DMS114 treated with DMSO at 0.1 percent for 48 hours (cell line): ENCODE results near the gene CTRL.
A peak's percentile ranks its signal among the peaks of the same experiment; 100 is the strongest.

ENCODE experiments used
- DNase-seq: peaks from one replicate; lab custom pipeline; 2025; ENCODE audit not compliant: unreplicated experiment; lab: John Stamatoyannopoulos, UW

CTRL gene

GRCh38 chr16:67892899-67893742 is 38.5 kb downstream of the CTRL start, which contains the start of gene PSKH1:
Gene PSKH1, plus strand, starts transcription at chr16:67893254. Its CDS starts 15,496 bp downstream, at chr16:67908750.
- peak; percentile 99 for DNase-seq

DNA sequence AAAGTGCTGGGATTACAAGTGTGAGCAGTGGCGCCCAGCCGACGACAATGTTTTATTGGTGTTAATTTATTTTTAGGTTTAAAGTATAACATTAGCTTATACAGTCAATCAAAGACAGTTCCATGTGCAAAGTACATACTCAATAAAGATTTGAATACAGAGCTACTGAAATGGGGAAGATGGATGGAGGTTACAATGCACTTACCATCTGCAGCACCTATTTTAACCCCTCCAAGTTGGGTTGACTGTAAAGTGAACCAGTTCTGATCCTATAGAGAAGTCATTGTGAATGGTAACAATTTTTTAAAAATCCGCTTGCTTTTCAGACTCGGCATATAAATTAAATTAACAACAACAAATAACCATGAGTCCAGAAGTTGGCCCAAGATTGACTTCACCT is 39.3 kb downstream of the CTRL start:
- no peak for DNase-seq

DNA sequence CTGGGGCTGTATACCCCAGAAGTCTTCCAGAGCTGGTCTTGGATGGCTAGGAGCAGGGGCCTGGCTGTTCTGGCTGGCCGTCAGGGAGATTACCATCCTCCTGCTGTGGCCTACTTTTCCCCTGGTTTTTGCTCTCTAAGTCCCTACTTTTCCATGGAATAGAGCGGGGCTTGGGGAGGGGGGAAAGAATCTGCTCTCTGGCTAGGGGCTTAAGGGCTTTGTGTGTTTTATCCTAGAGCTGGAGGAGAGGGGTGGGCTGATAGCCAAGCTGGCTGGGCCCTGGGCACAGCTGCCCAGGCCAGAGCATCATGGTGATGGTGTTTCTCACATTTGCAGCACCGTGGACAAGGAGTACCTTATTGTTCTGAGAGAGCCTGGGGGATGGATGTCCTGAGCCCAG is 43.3 kb downstream of the CTRL start:
- DNase-seq, result no peak

DNA sequence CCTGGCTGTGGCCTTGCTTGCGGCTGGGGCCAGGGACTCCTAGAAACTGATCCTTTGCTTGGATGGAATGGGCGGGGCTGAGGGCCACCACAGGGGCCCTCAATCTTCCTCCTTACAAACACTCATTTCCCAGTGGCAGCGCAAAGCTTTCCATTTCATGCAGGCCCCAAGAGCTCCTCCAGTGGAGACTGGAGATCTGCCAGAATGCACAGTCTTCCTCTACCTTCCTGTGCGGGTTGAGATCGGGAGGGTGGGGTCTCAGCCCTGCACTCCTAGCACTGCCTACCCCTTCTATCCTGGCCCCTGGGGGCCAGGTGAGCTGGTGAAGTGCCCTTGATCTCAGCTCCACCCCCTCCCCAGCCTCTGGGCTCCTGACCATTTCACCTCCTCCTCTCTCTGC is 45.3 kb downstream of the CTRL start:
- DNase-seq, result no peak

- DNase-seq, result no peak
Observed at GRCh38 chr16:67885976-67886375, 45.7 kb downstream of the CTRL start.

DNA sequence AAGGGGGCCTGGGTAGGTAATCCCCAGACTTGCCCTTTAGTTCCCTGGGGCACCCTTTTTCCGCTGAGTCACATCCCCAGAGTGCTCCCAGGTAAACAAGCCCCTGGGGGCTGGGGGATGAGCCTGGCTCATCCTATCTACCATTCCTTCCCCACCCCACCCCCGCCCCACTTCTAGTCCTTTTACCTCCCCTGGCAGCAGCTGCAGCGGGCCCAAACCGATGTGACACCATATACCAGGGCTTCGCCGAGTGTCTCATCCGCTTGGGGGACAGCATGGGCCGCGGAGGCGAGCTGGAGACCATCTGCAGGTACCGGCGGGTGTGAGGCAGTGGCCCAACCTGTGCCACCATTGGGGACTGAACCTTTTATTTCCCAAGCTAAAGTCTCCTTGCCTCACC is 46.1 kb downstream of the CTRL start:
- no peak for DNase-seq

DNA sequence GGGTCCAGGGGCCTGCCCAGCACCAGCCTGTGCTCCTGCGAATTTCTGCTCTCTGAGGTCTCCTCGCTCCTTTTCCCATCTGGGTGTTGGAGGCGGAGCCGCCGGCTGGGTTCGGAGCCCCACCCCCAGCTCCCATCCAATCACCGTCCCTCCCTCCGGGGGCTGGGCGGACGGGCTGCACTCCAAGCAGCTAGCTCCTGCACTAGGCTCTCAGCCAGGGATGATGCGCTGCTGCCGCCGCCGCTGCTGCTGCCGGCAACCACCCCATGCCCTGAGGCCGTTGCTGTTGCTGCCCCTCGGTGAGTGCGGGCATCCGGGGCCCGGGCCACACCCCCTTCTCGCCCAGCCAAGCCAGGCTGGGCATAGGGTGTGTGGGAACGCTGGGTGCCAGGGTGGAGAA is 47.0 kb downstream of the CTRL start, which contains the start of gene NRN1L:
Gene NRN1L, plus strand, starts transcription at position 202 of the 400 bp plus-strand sequence. Its CDS starts 19 bp downstream, at position 221.
- no peak for DNase-seq

- no peak for DNase-seq
Observed at GRCh38 chr16:67883872-67884261, 47.8 kb downstream of the CTRL start.

DNA sequence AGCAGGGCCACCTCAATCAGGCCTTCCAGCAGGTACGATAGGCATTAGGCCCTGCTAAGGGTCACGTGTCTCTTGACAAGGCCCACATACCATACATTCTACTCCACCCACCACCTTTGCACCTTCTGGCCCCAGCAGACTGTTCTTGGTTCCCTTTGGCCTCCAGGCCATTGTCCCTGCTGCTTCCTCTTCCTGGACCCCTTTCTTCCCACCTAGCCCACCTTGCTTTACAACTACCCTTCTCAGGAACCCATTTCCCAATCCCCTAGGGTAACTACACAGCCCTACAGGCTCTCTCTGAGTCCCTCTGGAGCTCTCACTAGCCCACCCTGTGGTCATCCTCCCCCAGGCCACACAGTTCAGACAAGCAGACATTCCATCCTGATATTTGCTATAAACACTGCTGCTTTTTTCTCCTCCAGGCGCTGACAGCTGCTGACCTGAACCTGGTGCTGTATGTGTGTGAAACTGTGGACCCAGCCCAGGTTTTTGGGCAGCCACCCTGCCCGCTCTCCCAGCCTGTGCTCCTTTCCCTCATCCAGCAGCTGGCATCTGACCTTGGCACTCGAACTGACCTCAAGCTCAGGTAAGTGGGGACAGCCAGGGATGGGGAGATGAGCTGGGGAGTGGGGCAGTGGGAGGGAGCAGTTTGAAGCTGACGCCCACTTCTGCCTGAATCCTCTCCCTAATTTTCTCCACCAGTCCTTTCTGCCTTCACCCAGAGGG is 48.4 kb downstream of the CTRL start:
- DNase-seq, result peak; percentile 37

DNA sequence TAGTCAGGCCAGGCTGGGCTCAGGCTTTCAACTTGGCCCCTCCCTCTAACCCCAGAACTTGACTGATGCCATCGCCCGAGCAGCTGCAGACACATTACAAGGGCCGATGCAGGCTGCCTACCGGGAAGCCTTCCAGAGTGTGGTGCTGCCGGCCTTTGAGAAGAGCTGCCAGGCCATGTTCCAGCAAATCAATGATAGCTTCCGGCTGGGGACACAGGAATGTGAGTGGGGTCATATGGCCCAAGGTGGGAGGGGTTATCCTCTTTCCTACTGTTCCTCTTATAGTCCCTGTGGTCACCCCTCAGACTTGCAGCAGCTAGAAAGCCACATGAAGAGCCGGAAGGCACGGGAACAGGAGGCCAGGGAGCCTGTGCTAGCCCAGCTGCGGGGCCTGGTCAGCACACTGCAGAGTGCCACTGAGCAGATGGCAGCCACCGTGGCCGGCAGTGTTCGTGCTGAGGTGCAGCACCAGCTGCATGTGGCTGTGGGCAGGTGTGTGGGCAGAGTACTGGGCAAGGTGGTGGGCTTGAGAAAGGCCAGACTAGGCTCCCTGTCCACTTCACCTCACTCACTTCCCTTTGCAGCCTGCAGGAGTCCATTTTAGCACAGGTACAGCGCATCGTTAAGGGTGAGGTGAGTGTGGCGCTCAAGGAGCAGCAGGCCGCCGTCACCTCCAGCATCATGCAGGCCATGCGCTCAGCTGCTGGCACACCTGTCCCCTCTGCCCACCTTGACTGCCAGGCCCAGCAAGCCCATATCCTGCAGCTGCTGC is 49.1 kb downstream of the CTRL start:
- no peak for DNase-seq

DNA sequence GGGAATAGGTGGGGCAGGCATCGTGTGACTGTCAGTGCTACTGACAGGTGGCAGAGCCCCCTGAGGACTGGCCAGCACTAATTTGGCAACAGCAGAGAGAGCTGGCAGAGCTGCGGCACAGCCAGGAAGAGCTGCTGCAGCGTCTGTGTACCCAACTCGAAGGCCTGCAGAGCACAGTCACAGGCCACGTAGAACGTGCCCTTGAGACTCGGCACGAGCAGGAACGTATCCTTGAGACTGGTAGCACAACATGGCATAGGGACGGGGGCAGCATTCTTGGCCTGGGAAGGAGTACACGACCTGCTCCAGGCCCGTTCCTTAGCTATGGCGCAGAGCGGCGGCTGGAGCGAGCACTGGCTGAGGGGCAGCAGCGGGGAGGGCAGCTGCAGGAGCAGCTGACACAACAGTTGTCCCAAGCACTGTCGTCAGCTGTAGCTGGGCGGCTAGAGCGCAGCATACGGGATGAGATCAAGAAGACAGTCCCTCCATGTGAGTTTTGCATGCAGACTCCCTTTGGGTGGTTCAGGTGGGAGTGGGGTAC is 50.0 kb downstream of the CTRL start:
- no peak for DNase-seq

DNA sequence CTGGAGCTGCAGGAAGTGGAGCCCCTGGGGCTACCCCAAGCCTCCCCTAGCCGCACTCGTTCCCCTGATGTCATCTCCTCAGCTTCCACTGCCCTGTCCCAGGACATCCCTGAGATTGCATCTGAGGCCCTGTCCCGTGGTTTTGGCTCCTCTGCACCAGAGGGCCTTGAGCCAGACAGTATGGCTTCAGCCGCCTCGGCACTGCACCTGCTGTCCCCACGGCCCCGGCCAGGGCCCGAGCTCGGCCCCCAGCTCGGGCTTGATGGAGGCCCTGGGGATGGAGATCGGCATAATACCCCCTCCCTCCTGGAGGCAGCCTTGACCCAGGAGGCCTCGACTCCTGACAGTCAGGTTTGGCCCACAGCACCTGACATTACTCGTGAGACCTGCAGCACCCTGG is 51.1 kb downstream of the CTRL start:
- DNase-seq, result no peak

DNA sequence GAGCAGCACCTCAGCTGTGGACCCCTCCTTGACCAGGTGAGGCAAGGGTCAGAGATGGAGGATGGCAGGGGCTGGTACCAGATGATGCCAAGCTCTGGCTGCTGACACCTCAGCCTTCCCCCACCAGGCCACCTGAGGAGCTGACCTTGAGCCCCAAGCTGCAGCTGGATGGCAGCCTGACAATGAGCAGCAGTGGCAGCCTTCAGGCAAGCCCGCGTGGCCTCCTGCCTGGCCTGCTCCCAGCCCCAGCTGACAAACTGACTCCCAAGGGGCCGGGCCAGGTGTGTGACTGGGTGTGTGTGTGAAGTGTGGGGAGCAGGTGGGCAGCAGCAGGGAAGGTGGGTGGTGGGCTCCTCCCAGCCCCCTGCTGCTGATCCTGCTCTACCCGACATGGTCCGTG is 51.7 kb downstream of the CTRL start:
- DNase-seq, result no peak
